GM23338 (cell line): ENCODE measurements around the gene SLC52A1. TPM values are rescaled to one million over a fixed set of nuclear protein-coding genes. Genes with fewer than 3 reads are reported as not detected.
A peak's percentile ranks its signal among the peaks of the same experiment; 100 is the strongest.

Experiments used
- ATAC-seq: fragments of 200-7000 bp; cut with Tn5 transposase; 3 replicates; pipeline ENCODE4 v1.9.1; 2020
- DNase-seq: peaks from one replicate; pipeline ENCODE4 v3.0.0-alpha.2; 2015; ENCODE audit warnings: low spot score
- H2AFZ ChIP-seq: fragments of 200-600 bp; sonication (generic); 2 replicates; pipeline ENCODE4 v1.8.0; 2016; ENCODE audit warnings: antibody characterized with exemption, mild to moderate bottlenecking, moderate library complexity
- H3F3A ChIP-seq: fragments of 200-600 bp; sonication (generic); replicated peaks from 2 replicates; pipeline ENCODE4 v1.8.0; 2017; ENCODE audit warnings: antibody characterized with exemption, mixed run types, low read depth
- H3K27ac ChIP-seq: fragments of 200-600 bp; sonication (generic); 2 replicates; pipeline ENCODE4 v1.6.1; 2016; ENCODE audit warnings: low read depth
- H3K27me3 ChIP-seq: fragments of 200-600 bp; sonication (generic); 2 replicates; pipeline ENCODE4 v1.8.0; 2016; ENCODE audit warnings: mild to moderate bottlenecking, mixed run types, moderate library complexity; ENCODE audit not compliant: insufficient read depth
- H3K36me3 ChIP-seq: fragments of 200-600 bp; sonication (generic); 2 replicates; pipeline ENCODE4 v1.8.0; 2016; ENCODE audit warnings: mild to moderate bottlenecking; ENCODE audit not compliant: insufficient read depth
- H3K4me1 ChIP-seq: fragments of 200-600 bp; sonication (generic); 2 replicates; pipeline ENCODE4 v1.8.0; 2016; ENCODE audit warnings: mild to moderate bottlenecking, moderate library complexity; ENCODE audit not compliant: insufficient read depth
- H3K4me2 ChIP-seq: fragments of 200-600 bp; sonication (generic); 2 replicates; pipeline ENCODE4 v1.7.1; 2017; ENCODE audit warnings: mixed run types
- H3K4me3 ChIP-seq: fragments of 200-600 bp; sonication (generic); 2 replicates; pipeline ENCODE4 v1.6.1; 2016; ENCODE audit warnings: mixed run types
- H3K79me2 ChIP-seq: fragments of 200-600 bp; sonication (generic); replicated peaks from 2 replicates; pipeline ENCODE4 v1.8.0; 2017; ENCODE audit warnings: mild to moderate bottlenecking; ENCODE audit not compliant: insufficient read depth
- H3K9me2 ChIP-seq: fragments of 200-600 bp; sonication (generic); 2 replicates; pipeline ENCODE4 v1.8.0; 2017; ENCODE audit not compliant: insufficient read depth
- H4K20me1 ChIP-seq: fragments of 200-600 bp; sonication (generic); replicated peaks from 2 replicates; pipeline ENCODE4 v1.8.0; 2017; ENCODE audit warnings: mild to moderate bottlenecking; ENCODE audit not compliant: insufficient read depth
- H3K27ac Mint-ChIP-seq: 2 replicates; pipeline ENCODE4 v1.8.0; 2020; ENCODE audit warnings: inconsistent platforms, mild to moderate bottlenecking, moderate library complexity, mixed read lengths
- H3K27me3 Mint-ChIP-seq: 3 replicates; pipeline ENCODE4 v1.8.0; 2022; ENCODE audit warnings: low read depth, mild to moderate bottlenecking, moderate library complexity, mixed read lengths, inconsistent platforms; ENCODE audit not compliant: insufficient read depth, poor library complexity
- H3K36me3 Mint-ChIP-seq: 3 replicates; pipeline ENCODE4 v1.8.0; 2021; ENCODE audit warnings: low read depth, mild to moderate bottlenecking, inconsistent platforms, moderate library complexity, mixed read lengths
- H3K4me1 Mint-ChIP-seq: 3 replicates; pipeline ENCODE4 v1.8.0; 2020; ENCODE audit warnings: mild to moderate bottlenecking, inconsistent platforms, mixed read lengths
- H3K4me3 Mint-ChIP-seq: 3 replicates; pipeline ENCODE4 v1.8.0; 2021; ENCODE audit warnings: moderate library complexity, mild to moderate bottlenecking, inconsistent platforms, mixed read lengths
- H3K9me3 Mint-ChIP-seq: 3 replicates; pipeline ENCODE4 v1.8.0; 2020; ENCODE audit warnings: moderate library complexity, mild to moderate bottlenecking, inconsistent platforms, mixed read lengths
- CREB1 ChIP-seq: fragments of 250-450 bp; sonication (Bioruptor Pico); IDR thresholded peaks from 2 replicates; pipeline ENCODE4 v1.5.0; 2020; ENCODE audit warnings: low read depth, mild to moderate bottlenecking, moderate library complexity
- EZH2 ChIP-seq: fragments of 200-600 bp; sonication (generic); IDR thresholded peaks from one replicate; pipeline ENCODE4 v1.8.0; 2017; ENCODE audit warnings: antibody characterized with exemption, mild to moderate bottlenecking, low read depth; ENCODE audit not compliant: unreplicated experiment
- POLR2AphosphoS5 ChIP-seq: IDR thresholded peaks from 2 replicates; pipeline ENCODE4 v1.6.1; 2016; ENCODE audit warnings: antibody characterized with exemption, low read depth
- STAT1 ChIP-seq: IDR thresholded peaks from one replicate; pipeline ENCODE4 v1.6.1; 2016; ENCODE audit warnings: antibody characterized with exemption; ENCODE audit not compliant: unreplicated experiment
- ZNF331 ChIP-seq: fragments of 250-450 bp; sonication (Bioruptor Pico); IDR thresholded peaks from 2 replicates; pipeline ENCODE4 v1.5.0; 2020; ENCODE audit warnings: low read depth, mild to moderate bottlenecking, moderate library complexity
- polyA plus RNA-seq: library from polyadenylated mRNA; unstranded; fragments of >200 nt; fragmentation: Nextera tagmentation; extraction: Ambion mirVana; gene quantifications from 2 replicates; pipeline ENCODE4 v1.2.1, GENCODE V29; 2016
- total RNA-seq: library from RNA; depleted of rRNA; stranded (reverse); fragments of >200 nt; shearing (Covaris generic); gene quantifications from 2 replicates; pipeline ENCODE4 v1.2.3, GENCODE V29; 2014
- TF ChIP-seq, protein P1 (sequence below), 2 experiments: fragments of 200-600 bp in 1 of 2; sonication (generic) in 1 of 2; conservative IDR thresholded peaks; 2 replicates each; pipeline versions ENCODE4 v1.5.1 to v1.6.1; 2016 to 2017; ENCODE audit warnings: antibody characterized with exemption in 2 of 2, low read depth in 2 of 2, mild to moderate bottlenecking in 2 of 2, moderate library complexity in 1 of 2
- TF ChIP-seq, protein P2 (sequence below): IDR thresholded peaks from 2 replicates; pipeline ENCODE4 v1.6.1; 2016; ENCODE audit warnings: antibody characterized with exemption

The SLC52A1 gene
- total and polyA plus RNA-seq, 2 experiments from 2014 or later: 0.21 to 0.63 TPM

DNA sequence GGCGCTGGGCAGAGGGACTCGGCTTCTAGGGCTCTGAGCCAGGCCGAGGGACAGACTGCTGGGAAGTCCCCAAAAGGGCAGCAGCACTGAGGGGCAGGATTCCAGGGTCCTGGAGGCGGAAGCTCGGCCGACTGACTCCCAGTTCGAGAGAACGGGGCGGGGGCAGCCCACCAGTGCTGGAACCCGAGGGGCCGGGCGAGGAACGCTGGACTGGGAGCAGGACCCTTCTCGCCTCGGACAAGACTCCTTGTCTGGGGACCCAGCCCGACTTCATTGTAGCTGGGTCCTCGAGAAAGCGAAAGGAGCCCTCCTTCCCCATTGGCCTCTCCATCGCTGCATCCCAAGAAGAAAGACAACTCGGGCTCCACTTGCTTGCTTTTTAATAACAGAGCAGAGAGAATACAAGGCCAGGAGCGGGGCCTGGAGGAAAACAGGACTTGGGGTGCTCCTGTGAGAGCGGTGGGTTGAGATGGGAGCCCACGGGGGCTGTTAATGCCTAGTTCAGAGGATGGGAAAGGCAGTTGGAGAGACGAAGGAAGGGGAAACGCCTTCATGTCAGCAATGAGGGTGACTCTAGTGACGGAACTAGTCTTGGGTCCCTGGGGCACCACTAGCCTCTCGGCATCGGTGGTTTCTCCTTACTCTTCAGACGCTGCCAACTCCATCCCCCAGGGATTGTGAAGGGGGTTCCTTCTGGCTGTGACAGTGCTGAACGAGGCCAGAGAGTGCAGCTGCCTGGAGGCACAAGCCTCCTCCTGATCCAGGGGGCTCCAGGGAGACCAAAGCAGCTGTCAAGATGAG lies 47.3 kb downstream of the SLC52A1 start:
- H3K27ac ChIP-seq: 0 out of 2 replicates have a peak overlapping the region, but pooled peaks have one; percentile 19
- ATAC-seq: no peak
- H3K27ac Mint-ChIP-seq: no peak overlapping the region

DNA sequence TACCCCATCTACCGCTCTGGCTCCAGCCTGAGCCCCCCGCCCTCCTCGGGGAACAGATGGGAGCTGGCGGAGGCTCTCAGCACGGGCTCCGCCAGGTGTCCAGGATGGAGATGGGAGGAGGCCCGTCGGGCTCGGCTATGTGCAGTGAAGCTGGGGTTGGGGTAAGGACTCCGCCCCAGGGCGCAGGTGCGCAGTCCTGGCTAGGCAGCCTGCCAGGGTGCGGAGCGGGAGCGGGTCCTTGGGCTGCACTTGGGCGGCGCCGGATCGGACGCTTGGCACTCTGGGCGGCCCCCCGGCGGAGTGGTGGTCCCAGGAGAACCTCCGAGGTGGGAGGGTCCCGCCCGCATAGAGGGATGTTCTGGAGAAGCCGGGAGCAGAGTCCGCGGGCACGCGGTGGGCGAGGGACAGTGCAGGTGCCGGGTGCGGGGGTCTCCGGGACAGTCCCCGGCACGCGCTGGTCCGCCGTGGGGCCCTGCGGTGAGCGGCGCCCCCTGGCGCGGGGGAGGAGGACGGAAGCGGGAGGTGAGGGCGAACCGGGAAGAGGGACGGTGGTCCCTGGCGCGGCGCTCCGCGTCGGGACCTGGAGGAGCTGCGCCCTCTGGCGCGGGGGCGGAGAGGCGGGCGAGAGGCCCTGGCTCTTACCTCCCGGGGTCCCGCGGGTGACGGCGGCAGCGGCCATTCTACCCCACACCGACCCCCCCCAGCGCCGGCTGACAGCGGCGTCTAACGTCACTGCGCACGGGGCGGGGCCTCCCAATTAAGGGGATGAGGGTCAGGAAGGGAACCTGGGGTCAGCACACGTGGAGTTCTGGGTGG lies 48.1 kb downstream of the SLC52A1 start, which contains the start of gene CAMTA2:
TSS of gene CAMTA2 (minus strand) at position 725 of the 816 bp plus-strand sequence. CDS start 1,453 bp downstream, outside the sequence.
- no peak within 1 kb of the TSS for H3K27ac Mint-ChIP-seq
- H3K4me3 ChIP-seq: peak within 1 kb of the TSS; percentile 87
- peak within 1 kb of the TSS; percentile 84 for H3K4me3 Mint-ChIP-seq
- peaks cover 4% of the 10 kb centered on the region; the same call in 1 of the 3 replicates for H3K36me3 Mint-ChIP-seq
- H3K27ac ChIP-seq: 0 out of 2 replicates have a peak within 1 kb of the TSS, but pooled peaks have one; percentile 19
- no peaks in the 10 kb centered on the region for H3K79me2 ChIP-seq
- ATAC-seq (peak; percentile 83), DNase-seq (peak; percentile 91)
- TF ChIP-seq CREB1 (CRISPR knock-in tag): peak; percentile 84
- TF ChIP-seq STAT1: no peak
- TF ChIP-seq, protein P1, sequence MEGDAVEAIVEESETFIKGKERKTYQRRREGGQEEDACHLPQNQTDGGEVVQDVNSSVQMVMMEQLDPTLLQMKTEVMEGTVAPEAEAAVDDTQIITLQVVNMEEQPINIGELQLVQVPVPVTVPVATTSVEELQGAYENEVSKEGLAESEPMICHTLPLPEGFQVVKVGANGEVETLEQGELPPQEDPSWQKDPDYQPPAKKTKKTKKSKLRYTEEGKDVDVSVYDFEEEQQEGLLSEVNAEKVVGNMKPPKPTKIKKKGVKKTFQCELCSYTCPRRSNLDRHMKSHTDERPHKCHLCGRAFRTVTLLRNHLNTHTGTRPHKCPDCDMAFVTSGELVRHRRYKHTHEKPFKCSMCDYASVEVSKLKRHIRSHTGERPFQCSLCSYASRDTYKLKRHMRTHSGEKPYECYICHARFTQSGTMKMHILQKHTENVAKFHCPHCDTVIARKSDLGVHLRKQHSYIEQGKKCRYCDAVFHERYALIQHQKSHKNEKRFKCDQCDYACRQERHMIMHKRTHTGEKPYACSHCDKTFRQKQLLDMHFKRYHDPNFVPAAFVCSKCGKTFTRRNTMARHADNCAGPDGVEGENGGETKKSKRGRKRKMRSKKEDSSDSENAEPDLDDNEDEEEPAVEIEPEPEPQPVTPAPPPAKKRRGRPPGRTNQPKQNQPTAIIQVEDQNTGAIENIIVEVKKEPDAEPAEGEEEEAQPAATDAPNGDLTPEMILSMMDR (conservative IDR thresholded peaks at IDR 0.05; ENCODE audit: low read depth in 2 of 2): peak; percentile 58 to 75
- TF ChIP-seq, protein P2, sequence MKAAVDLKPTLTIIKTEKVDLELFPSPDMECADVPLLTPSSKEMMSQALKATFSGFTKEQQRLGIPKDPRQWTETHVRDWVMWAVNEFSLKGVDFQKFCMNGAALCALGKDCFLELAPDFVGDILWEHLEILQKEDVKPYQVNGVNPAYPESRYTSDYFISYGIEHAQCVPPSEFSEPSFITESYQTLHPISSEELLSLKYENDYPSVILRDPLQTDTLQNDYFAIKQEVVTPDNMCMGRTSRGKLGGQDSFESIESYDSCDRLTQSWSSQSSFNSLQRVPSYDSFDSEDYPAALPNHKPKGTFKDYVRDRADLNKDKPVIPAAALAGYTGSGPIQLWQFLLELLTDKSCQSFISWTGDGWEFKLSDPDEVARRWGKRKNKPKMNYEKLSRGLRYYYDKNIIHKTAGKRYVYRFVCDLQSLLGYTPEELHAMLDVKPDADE: peak; percentile 65
- no peak for TF ChIP-seq ZNF331 (CRISPR knock-in tag)
- peak; percentile 69 for TF ChIP-seq POLR2AphosphoS5
- TF ChIP-seq EZH2: no peak
- no peaks in the 10 kb centered on the region for H3K36me3 ChIP-seq
- no peaks in the 10 kb centered on the region; the same call in 2 of the 3 replicates for H3K9me3 Mint-ChIP-seq
- H3F3A ChIP-seq: peaks cover 11% of the 10 kb centered on the region; the same call in 1 of the 2 replicates
- H3K9me2 ChIP-seq: no peaks in the 10 kb centered on the region
- H3K4me2 ChIP-seq: peak within 1 kb of the TSS; percentile 97
- H3K4me1 ChIP-seq: peaks cover 15% of the 10 kb centered on the region
- H3K4me1 Mint-ChIP-seq: peaks cover 26% of the 10 kb centered on the region
- H2AFZ ChIP-seq: peak within 1 kb of the TSS; percentile 97
- no peaks in the 10 kb centered on the region for H4K20me1 ChIP-seq
- H3K27me3 ChIP-seq: 0 out of 2 replicates have a peak, but pooled peaks cover 8% of the 10 kb centered on the region
- peaks cover 34% of the 10 kb centered on the region for H3K27me3 Mint-ChIP-seq

More for the DNA sequence above, 47.3 kb downstream of the SLC52A1 start:
- peak overlapping the region; percentile 87 for H3K4me3 ChIP-seq
- peaks cover 26% of the 10 kb centered on the region for H3K4me1 Mint-ChIP-seq
- no peaks in the 10 kb centered on the region for H4K20me1 ChIP-seq
- peaks cover 32% of the 10 kb centered on the region for H3K27me3 Mint-ChIP-seq
- no peaks in the 10 kb centered on the region; the same call in 2 of the 3 replicates for H3K9me3 Mint-ChIP-seq
- no peaks in the 10 kb centered on the region for H3K9me2 ChIP-seq
- no peaks in the 10 kb centered on the region for H3K79me2 ChIP-seq
- peak overlapping the region; percentile 84 for H3K4me3 Mint-ChIP-seq
- H3K36me3 Mint-ChIP-seq: no peaks in the 10 kb centered on the region
- no peaks in the 10 kb centered on the region for H3K36me3 ChIP-seq
- H3F3A ChIP-seq: peaks cover 11% of the 10 kb centered on the region; the same call in 1 of the 2 replicates
- no peak for DNase-seq
- 0 out of 2 replicates have a peak, but pooled peaks cover 8% of the 10 kb centered on the region for H3K27me3 ChIP-seq
- H2AFZ ChIP-seq: peak overlapping the region; percentile 97
- peak overlapping the region; percentile 97 for H3K4me2 ChIP-seq
- H3K4me1 ChIP-seq: peaks cover 15% of the 10 kb centered on the region
- no peak for TF ChIP-seq POLR2AphosphoS5
- TF ChIP-seq STAT1: no peak
